Cardiac fibroblast (primary cell): Measurements from ENCODE around the gene NAB2.
A peak's percentile ranks its signal among the peaks of the same experiment; 100 is the strongest.

Experiments
- DNase-seq, 2 donors: peaks; one replicate each; pipeline versions ENCODE4 v3.0.0 to v3.0.0-alpha.2; 2010; ENCODE audit warnings: low read depth in 2 of 2
- H3K4me3 ChIP-seq, 2 donors: replicated peaks in 1 of 2; 1 replicate in 1 of 2; 2 replicates in 1 of 2; pipeline ENCODE4 v1.5.1; 2011; ENCODE audit warnings: low read depth in 2 of 2, low read length in 2 of 2, mild to moderate bottlenecking in 2 of 2, moderate library complexity in 1 of 2
- CTCF ChIP-seq: IDR thresholded peaks from one replicate; pipeline ENCODE4 v1.5.1; 2011; ENCODE audit warnings: low read depth, mild to moderate bottlenecking, low read length, inconsistent platforms

NAB2 gene

GRCh38 chr12:57109207-57110103 lies 20.5 kb downstream of the NAB2 start:
- DNase-seq: no peak
- no peak for TF ChIP-seq CTCF
- peak overlapping the region; percentile 86 to 89 for H3K4me3 ChIP-seq

GRCh38 chr12:57110104-57111030 lies 21.5 kb downstream of the NAB2 start:
- H3K4me3 ChIP-seq: peak overlapping the region; percentile 86 to 89
- peak in 1 of 2 donors; percentile 46 for DNase-seq
- TF ChIP-seq CTCF: no peak

- H3K4me3 ChIP-seq: peak within 1 kb of the TSS; percentile 86 to 89
- no peak for TF ChIP-seq CTCF
- DNase-seq: peak; percentile 90 to 97
Observed at GRCh38 chr12:57111031-57111734, 22.3 kb downstream of the NAB2 start, which contains the start of gene STAT6. Gene STAT6 (minus strand): TSS chr12:57111362. CDS start chr12:57108278, 3,084 bp downstream.

- no peak for DNase-seq
- H3K4me3 ChIP-seq: peak overlapping the region; percentile 20 to 86
- TF ChIP-seq CTCF: no peak
Observed at GRCh38 chr12:57112492-57113294, 23.8 kb downstream of the NAB2 start.

- DNase-seq: no peak
- H3K4me3 ChIP-seq: no peak overlapping the region
- TF ChIP-seq CTCF: no peak
Observed at GRCh38 chr12:57116580-57117281, 27.8 kb downstream of the NAB2 start.
